ENCODE data around the gene ARHGAP10. TPM values are rescaled to one million over a fixed set of nuclear protein-coding genes. Genes with fewer than 3 reads are reported as not detected.

Gene ARHGAP10
- total and polyA plus RNA-seq, 10 of the 15 experiments (the other 5 are each of a cell fraction or from before 2014, with no cell fraction given) = 1.3 to 25.8 (median 17.2) TPM

GRCh38 chr4:147788791-147789190 lies 56.9 kb downstream of the ARHGAP10 start:
- TF ChIP-seq IRF3 (IDR thresholded peaks at IDR 0.05) = no peak
- TF ChIP-seq IRF5 (IDR thresholded peaks at IDR 0.05; ENCODE audit: borderline replicate concordance) = no peak
- TF ChIP-seq CBX3 (IDR thresholded peaks at IDR 0.05; ENCODE audit: borderline replicate concordance, low read depth) = no peak
- TF ChIP-seq ZBED1 (IDR thresholded peaks at IDR 0.05; ENCODE audit: borderline replicate concordance) = no peak
- no peak for TF ChIP-seq BRCA1 (IDR thresholded peaks at IDR 0.05; ENCODE audit: low read depth, low read length)
- no peaks in the 10 kb centered on the region for H3K9me3 ChIP-seq (replicated peaks; ENCODE audit: control insufficient read depth, insufficient read depth, low read length)

More at GRCh38 chr4:147788791-147789190, 56.9 kb downstream of the ARHGAP10 start:
- ChIA-PET POLR2A (interaction anchor here (0.8 to 1.6 kb wide), 7 partner anchors 7 to 56 kb away, joined by 3 to 13 read pairs (median 5); no protein-coding TSS in a partner anchor), SMC1A (ENCODE audit: uncharacterized antibody, unreplicated experiment) (interaction anchor here (0.9 to 2.6 kb wide), 17 partner anchors 9 to 77 kb away, joined by 3 to 23 read pairs (median 4); partner anchors contain the start of gene ARHGAP10), RAD21 (ENCODE audit: unreplicated experiment) (interaction anchor here (0.7 to 3.2 kb wide), 14 partner anchors 9 to 80 kb away, joined by 3 to 21 read pairs (median 4); partner anchors contain the start of gene ARHGAP10), CTCF (interaction anchor here (0.8 to 5.6 kb wide), 6 partner anchors 9 to 80 kb away, joined by 3 to 81 read pairs (median 6); no protein-coding TSS in a partner anchor)
- H3K9ac ChIP-seq (ENCODE audit: control insufficient read depth, insufficient read depth, low read length) = no peak overlapping the region
- no peaks in the 10 kb centered on the region for H3K27me3 ChIP-seq (replicated peaks in 1 of 2; ENCODE audit: control insufficient read depth in 2 of 2, insufficient read depth in 2 of 2, low read length in 1 of 2)
- in situ Hi-C loops (cut with MboI) = no loop called here
- peaks cover 74% of the 10 kb centered on the region for H3K79me2 ChIP-seq (ENCODE audit: control insufficient read depth, insufficient read depth, low read length)
- H2AFZ ChIP-seq (ENCODE audit: control insufficient read depth, low read depth, low read length) = no peak overlapping the region
- H3K27ac ChIP-seq (ENCODE audit: control insufficient read depth, insufficient read depth) = peak overlapping the region; percentile 30
- H3K4me3 ChIP-seq = no peak overlapping the region
- intact Hi-C loops (cut with micrococcal nuclease; ENCODE audit: unreplicated experiment) = loop anchor here (5.0 kb wide), 1 partner anchor 49 kb away; no protein-coding TSS in a partner anchor
- no peaks in the 10 kb centered on the region; a peak in 1 of 4 replicates for H3K36me3 ChIP-seq (ENCODE audit: control insufficient read depth in 2 of 2, insufficient read depth in 2 of 2, low read length in 1 of 2)
- no peaks in the 10 kb centered on the region for H4K20me1 ChIP-seq (ENCODE audit: control insufficient read depth, insufficient read depth)
- FAIRE-seq = no peak
- BruUV-seq (replicated peaks) = no TSS peak
- no peak overlapping the region; the same call in 1 of the 2 replicates for H3K4me2 ChIP-seq (ENCODE audit: control insufficient read depth, insufficient read depth)
- no peak for ATAC-seq
- DNase-seq (ENCODE audit: low read depth, low spot score) = no peak
- peaks cover 53% of the 10 kb centered on the region for H3K4me1 ChIP-seq (ENCODE audit: control insufficient read depth, insufficient read depth, low read length)
- WGBS (ENCODE audit: insufficient coverage, insufficient replicate concordance, low lambda C conversion rate, missing lambda C conversion rate) = 71% methylated on average over 3 of the region's 3 CpGs

Data from GM12878 (cell line).